ENCODE results near the gene AGBL1.

Gene AGBL1

DNA sequence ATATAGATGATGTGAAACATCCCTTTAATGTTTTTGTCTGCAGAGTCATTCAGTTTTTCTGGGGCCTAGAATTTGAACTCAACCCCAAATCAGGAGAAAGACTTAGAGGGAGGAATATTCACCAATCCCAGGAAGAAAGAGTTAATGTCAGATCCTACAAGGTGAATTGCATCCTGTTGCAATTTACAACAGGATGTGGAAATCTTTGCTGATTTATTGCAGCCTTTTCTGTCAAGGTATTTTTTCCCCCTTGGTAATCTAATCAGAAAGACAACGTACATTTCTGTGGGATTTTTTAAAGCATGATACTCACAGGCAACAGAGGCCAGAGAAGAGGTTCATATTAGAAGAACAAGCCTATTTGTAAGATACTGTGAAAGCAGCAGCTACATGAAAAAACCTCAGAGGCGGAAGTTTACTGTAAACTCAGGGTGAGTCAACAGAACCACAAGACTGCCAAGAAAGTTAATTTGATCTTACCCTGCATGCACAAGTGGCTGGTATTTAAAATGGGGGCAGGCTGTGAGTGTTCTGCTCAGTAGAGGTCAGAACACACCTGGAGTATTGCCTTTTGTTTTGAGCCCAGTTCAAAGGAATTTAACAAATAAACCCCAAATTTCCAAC lies 531.9 kb downstream of the AGBL1 start:
- H3K36me3 ChIP-seq (ENCODE audit: control insufficient read depth in 2 of 2, insufficient read depth in 1 of 2, low read length in 2 of 2): no peaks in the 10 kb centered on the region
- peaks cover 9% of the 10 kb centered on the region for H3K4me1 ChIP-seq (ENCODE audit: control insufficient read depth, insufficient read depth, low read length)
- no peak overlapping the region for H3K4me3 ChIP-seq (ENCODE audit: low read depth, low read length)
- POLR2A ChIA-PET: interaction anchor here (1.0 kb wide), 1 partner anchor 9 kb away, joined by 3 read pairs; no protein-coding TSS in a partner anchor
- CTCF ChIA-PET: interaction anchor here (0.7 kb wide), 1 partner anchor 30 kb away, joined by 3 read pairs; no protein-coding TSS in a partner anchor
- no peaks in the 10 kb centered on the region for H3K9me3 ChIP-seq (ENCODE audit: control insufficient read depth, insufficient read depth, low read depth, low read length)
- TF ChIP-seq ZNF133 (tag by site-specific recombination; IDR thresholded peaks at IDR 0.05): no peak
- no peak for TF ChIP-seq ZNF776 (tag by site-specific recombination; IDR thresholded peaks at IDR 0.05; ENCODE audit: borderline replicate concordance)
- no peak for TF ChIP-seq ZNF266 (tag by site-specific recombination; IDR thresholded peaks at IDR 0.05; ENCODE audit: low read depth)
- TF ChIP-seq, protein P1, sequence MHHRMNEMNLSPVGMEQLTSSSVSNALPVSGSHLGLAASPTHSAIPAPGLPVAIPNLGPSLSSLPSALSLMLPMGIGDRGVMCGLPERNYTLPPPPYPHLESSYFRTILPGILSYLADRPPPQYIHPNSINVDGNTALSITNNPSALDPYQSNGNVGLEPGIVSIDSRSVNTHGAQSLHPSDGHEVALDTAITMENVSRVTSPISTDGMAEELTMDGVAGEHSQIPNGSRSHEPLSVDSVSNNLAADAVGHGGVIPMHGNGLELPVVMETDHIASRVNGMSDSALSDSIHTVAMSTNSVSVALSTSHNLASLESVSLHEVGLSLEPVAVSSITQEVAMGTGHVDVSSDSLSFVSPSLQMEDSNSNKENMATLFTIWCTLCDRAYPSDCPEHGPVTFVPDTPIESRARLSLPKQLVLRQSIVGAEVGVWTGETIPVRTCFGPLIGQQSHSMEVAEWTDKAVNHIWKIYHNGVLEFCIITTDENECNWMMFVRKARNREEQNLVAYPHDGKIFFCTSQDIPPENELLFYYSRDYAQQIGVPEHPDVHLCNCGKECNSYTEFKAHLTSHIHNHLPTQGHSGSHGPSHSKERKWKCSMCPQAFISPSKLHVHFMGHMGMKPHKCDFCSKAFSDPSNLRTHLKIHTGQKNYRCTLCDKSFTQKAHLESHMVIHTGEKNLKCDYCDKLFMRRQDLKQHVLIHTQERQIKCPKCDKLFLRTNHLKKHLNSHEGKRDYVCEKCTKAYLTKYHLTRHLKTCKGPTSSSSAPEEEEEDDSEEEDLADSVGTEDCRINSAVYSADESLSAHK (tag by site-specific recombination; IDR thresholded peaks at IDR 0.05): no peak
- H3K27ac ChIP-seq (ENCODE audit: extremely low read depth, low read depth, low read length): no peak overlapping the region

DNA sequence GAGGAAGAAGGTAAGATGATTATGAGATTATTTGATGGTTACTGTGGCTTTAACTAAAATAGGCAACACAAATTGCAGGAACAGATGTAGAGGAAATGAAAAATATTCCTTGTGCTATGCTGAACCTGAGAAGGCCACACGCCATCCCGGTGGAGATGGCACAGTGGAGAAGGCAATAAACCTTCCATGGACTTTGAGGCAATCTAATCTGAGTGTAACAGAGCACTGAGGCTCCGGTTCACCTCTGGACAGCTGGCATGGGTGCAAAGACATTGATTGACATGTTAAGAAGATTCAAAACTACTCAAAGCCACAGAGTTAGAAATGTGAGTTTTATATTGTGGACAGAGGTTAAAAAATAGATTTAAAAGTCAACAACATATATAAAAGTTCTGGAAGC lies 535.7 kb downstream of the AGBL1 start:
- H3K9me3 ChIP-seq (ENCODE audit: control insufficient read depth, insufficient read depth, low read depth, low read length): no peaks in the 10 kb centered on the region
- no peak for TF ChIP-seq ZNF132 (tag by site-specific recombination; IDR thresholded peaks at IDR 0.05; ENCODE audit: borderline replicate concordance)
- TF ChIP-seq ZNF776 (tag by site-specific recombination; IDR thresholded peaks at IDR 0.05; ENCODE audit: borderline replicate concordance): no peak
- no peak for TF ChIP-seq ZNF174 (tag by site-specific recombination; IDR thresholded peaks at IDR 0.05)
- TF ChIP-seq ZNF423 (tag by site-specific recombination; IDR thresholded peaks at IDR 0.05): no peak
- no peak for TF ChIP-seq HOXD13 (CRISPR knock-in tag; IDR thresholded peaks at IDR 0.05; ENCODE audit: borderline replicate concordance)
- TF ChIP-seq ZNF624 (tag by site-specific recombination; IDR thresholded peaks at IDR 0.05): no peak
- no peak for TF ChIP-seq FEZF1 (tag by site-specific recombination; IDR thresholded peaks at IDR 0.05)
- no peak for TF ChIP-seq ZNF157 (tag by site-specific recombination; IDR thresholded peaks at IDR 0.05)
- TF ChIP-seq, protein P2, sequence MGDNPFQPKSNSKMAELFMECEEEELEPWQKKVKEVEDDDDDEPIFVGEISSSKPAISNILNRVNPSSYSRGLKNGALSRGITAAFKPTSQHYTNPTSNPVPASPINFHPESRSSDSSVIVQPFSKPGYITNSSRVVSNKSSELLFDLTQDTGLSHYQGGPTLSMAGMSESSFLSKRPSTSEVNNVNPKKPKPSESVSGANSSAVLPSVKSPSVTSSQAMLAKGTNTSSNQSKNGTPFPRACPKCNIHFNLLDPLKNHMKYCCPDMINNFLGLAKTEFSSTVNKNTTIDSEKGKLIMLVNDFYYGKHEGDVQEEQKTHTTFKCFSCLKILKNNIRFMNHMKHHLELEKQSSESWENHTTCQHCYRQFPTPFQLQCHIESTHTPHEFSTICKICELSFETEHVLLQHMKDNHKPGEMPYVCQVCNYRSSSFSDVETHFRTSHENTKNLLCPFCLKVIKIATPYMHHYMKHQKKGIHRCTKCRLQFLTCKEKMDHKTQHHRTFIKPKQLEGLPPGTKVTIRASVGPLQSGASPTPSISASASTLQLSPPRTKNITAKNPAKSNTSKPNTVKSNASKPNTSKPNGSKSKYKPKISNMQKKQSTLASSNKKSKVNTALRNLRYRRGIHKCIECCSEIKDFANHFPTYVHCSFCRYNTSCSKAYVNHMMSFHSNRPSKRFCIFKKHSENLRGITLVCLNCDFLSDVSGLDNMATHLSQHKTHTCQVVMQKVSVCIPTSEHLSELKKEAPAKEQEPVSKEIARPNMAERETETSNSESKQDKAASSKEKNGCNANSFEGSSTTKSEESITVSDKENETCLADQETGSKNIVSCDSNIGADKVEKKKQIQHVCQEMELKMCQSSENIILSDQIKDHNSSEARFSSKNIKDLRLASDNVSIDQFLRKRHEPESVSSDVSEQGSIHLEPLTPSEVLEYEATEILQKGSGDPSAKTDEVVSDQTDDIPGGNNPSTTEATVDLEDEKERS (tag by site-specific recombination; IDR thresholded peaks at IDR 0.05): no peak
- TF ChIP-seq, protein P3, sequence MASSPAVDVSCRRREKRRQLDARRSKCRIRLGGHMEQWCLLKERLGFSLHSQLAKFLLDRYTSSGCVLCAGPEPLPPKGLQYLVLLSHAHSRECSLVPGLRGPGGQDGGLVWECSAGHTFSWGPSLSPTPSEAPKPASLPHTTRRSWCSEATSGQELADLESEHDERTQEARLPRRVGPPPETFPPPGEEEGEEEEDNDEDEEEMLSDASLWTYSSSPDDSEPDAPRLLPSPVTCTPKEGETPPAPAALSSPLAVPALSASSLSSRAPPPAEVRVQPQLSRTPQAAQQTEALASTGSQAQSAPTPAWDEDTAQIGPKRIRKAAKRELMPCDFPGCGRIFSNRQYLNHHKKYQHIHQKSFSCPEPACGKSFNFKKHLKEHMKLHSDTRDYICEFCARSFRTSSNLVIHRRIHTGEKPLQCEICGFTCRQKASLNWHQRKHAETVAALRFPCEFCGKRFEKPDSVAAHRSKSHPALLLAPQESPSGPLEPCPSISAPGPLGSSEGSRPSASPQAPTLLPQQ (tag by site-specific recombination; IDR thresholded peaks at IDR 0.05): no peak
- no peak for TF ChIP-seq ZNF830 (tag by site-specific recombination; IDR thresholded peaks at IDR 0.05; ENCODE audit: low read depth)
- TF ChIP-seq, protein P4, sequence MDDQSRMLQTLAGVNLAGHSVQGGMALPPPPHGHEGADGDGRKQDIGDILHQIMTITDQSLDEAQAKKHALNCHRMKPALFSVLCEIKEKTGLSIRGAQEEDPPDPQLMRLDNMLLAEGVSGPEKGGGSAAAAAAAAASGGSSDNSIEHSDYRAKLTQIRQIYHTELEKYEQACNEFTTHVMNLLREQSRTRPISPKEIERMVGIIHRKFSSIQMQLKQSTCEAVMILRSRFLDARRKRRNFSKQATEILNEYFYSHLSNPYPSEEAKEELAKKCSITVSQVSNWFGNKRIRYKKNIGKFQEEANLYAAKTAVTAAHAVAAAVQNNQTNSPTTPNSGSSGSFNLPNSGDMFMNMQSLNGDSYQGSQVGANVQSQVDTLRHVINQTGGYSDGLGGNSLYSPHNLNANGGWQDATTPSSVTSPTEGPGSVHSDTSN (CRISPR knock-in tag; IDR thresholded peaks at IDR 0.05): no peak
- TF ChIP-seq ZNF629 (tag by site-specific recombination; IDR thresholded peaks at IDR 0.05): no peak
- TF ChIP-seq ZNF660 (tag by site-specific recombination; IDR thresholded peaks at IDR 0.05): no peak
- no peak for TF ChIP-seq MEIS1 (CRISPR knock-in tag; IDR thresholded peaks at IDR 0.05; ENCODE audit: borderline replicate concordance)
- TF ChIP-seq ZNF791 (tag by site-specific recombination; IDR thresholded peaks at IDR 0.05): no peak
- no peak for TF ChIP-seq ZNF747 (tag by site-specific recombination; IDR thresholded peaks at IDR 0.05)
- TF ChIP-seq, protein P5, sequence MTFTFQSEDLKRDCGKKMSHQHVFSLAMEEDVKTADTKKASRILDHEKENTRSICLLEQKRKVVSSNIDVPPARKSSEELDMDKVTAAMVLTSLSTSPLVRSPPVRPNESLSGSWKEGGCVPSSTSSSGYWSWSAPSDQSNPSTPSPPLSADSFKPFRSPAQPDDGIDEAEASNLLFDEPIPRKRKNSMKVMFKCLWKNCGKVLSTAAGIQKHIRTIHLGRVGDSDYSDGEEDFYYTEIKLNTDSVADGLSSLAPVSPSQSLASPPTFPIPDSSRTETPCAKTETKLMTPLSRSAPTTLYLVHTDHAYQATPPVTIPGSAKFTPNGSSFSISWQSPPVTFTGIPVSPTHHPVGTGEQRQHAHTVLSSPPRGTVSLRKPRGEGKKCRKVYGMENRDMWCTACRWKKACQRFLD (tag by site-specific recombination; IDR thresholded peaks at IDR 0.05): no peak
- ChIA-PET POLR2A (no interaction called here), CTCF (no interaction called here)
- H3K4me1 ChIP-seq (ENCODE audit: control insufficient read depth, insufficient read depth, low read length): peaks cover 14% of the 10 kb centered on the region
- H3K4me3 ChIP-seq (ENCODE audit: low read depth, low read length): no peak overlapping the region
- H3K36me3 ChIP-seq (ENCODE audit: control insufficient read depth in 2 of 2, insufficient read depth in 1 of 2, low read length in 2 of 2): no peaks in the 10 kb centered on the region
- H3K27ac ChIP-seq (ENCODE audit: extremely low read depth, low read depth, low read length): no peak overlapping the region
